ENCODE results near the gene OGA.

Gene OGA

DNA sequence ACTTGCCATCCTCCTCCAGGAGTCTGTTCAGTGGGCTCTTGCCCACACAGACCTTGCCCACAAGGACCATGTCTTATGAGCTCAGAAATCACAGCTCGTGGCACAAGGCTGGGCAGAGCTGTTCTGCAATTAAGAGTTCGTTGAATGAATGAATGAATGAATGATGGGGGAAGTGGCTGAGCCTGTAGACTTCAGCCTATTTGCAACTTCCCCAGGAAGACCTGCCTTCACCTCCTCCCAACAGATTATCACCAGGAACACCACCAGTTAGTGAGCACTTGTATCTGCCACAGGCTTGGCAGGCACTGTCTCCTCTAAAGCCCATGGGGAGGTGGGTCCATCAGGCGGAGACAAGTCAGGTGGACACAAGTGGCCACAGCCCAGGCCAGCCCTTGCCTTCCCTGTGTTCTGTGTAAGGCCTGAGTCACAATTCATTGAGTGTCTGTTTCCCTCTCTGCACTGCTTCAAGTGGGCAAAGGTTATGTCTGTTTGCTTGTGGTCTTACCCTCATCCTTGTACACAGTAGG lies 40.6 kb downstream of the OGA start:
- H3K27me3 ChIP-seq (ENCODE audit: control insufficient read depth, insufficient read depth, low read length), result peaks cover 51% of the 10 kb centered on the region
- peaks cover 10% of the 10 kb centered on the region for H3K36me3 ChIP-seq (ENCODE audit: control insufficient read depth, insufficient read depth, low read length)
- no peak overlapping the region for H3K4me3 ChIP-seq (ENCODE audit: low read depth, low read length)
- no peak overlapping the region for H3K9ac ChIP-seq (ENCODE audit: low read depth, low read length)
- H3K4me1 ChIP-seq (ENCODE audit: control insufficient read depth, insufficient read depth, low read length), result peaks cover 19% of the 10 kb centered on the region
- H3K9me3 ChIP-seq (ENCODE audit: control insufficient read depth, insufficient read depth, low read length), result no peaks in the 10 kb centered on the region

DNA sequence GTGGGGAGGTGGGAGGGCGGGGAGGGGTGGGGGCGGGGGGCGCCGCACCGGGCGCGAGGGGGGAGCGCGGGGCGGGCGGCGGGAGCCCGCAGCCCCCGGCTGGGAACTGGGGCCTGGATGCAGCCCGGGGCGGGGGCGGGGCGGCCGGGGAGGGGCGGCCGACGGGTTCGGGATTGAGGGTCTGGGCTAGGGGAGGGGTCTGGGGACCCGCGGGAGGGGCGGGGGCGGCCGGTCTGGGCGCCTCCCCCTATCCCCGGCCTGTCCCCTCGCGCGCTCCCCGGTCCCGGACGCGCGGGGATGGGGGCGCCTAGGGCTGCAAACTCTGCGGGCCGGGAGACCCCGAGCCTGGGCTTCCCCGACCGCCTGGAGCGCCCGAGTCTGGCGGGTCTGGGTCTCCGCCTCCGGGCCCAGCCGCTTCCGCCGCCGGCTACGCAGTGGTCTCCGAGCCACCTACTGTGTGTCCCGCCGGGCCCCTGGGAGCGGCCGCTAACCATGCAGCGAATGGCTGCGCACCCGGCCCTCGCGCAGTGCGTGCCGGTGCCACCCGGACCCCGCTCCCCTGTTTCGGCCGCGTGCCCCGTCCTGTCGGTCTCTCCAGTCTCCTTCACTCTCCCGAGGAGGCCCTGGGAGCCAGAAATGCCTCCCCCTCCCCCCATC lies 42.0 kb downstream of the OGA start:
- H3K36me3 ChIP-seq (ENCODE audit: control insufficient read depth, insufficient read depth, low read length), result peaks cover 6% of the 10 kb centered on the region
- peaks cover 64% of the 10 kb centered on the region for H3K27me3 ChIP-seq (ENCODE audit: control insufficient read depth, insufficient read depth, low read length)
- H3K4me1 ChIP-seq (ENCODE audit: control insufficient read depth, insufficient read depth, low read length), result peaks cover 21% of the 10 kb centered on the region
- no peaks in the 10 kb centered on the region for H3K9me3 ChIP-seq (ENCODE audit: control insufficient read depth, insufficient read depth, low read length)
- peak overlapping the region; percentile 32 for H3K4me3 ChIP-seq (ENCODE audit: low read depth, low read length)
- H3K9ac ChIP-seq (ENCODE audit: low read depth, low read length), result no peak overlapping the region

- peaks cover 19% of the 10 kb centered on the region for H3K4me1 ChIP-seq (ENCODE audit: control insufficient read depth, insufficient read depth, low read length)
- peak within 1 kb of the TSS; percentile 52 for H3K4me3 ChIP-seq (ENCODE audit: low read depth, low read length)
- H3K27me3 ChIP-seq (ENCODE audit: control insufficient read depth, insufficient read depth, low read length), result peaks cover 66% of the 10 kb centered on the region
- H3K9me3 ChIP-seq (ENCODE audit: control insufficient read depth, insufficient read depth, low read length), result no peaks in the 10 kb centered on the region
- H3K9ac ChIP-seq (ENCODE audit: low read depth, low read length), result no peak within 1 kb of the TSS
- peaks cover 1% of the 10 kb centered on the region for H3K36me3 ChIP-seq (ENCODE audit: control insufficient read depth, insufficient read depth, low read length)
Observed at GRCh38 chr10:101775273-101776160, 42.7 kb downstream of the OGA start, which contains the start of gene FGF8. FGF8 (minus strand) TSS chr10:101776114; CDS start chr10:101775900, 214 bp downstream.

DNA sequence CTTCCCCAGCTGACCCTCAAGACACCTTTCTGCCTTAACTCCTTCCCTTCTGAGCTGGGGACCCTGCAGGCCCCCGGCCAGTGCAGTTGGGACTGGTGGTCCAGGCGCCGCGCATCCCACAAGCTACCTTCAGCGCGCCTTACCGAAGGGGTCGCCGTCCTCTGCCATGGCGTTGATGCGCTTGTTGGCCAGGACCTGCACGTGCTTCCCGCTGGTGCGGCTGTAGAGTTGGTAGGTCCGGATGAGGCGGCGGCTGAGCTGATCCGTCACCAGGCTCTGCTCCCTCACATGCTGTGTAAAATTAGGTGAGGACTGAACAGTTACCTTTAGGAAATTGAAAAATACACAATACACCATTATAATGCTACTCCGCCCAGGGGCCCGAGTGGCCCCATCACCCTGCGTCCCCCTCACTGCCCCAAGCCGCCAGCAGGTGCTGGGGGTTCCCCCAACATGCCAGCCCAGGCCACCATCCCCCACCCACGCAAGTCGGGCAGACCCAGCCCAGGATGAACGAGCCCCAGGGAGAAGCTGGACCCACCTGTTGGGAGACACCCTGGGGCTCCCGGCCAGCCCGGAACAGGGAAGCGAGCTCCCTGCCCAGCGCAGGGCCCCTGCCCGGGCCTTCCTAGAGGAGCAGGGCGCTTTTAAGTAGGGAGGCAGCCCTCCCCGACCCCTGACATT lies 43.5 kb downstream of the OGA start:
- H3K27me3 ChIP-seq (ENCODE audit: control insufficient read depth, insufficient read depth, low read length), result peaks cover 62% of the 10 kb centered on the region
- no peaks in the 10 kb centered on the region for H3K9me3 ChIP-seq (ENCODE audit: control insufficient read depth, insufficient read depth, low read length)
- no peak overlapping the region for H3K9ac ChIP-seq (ENCODE audit: low read depth, low read length)
- H3K4me1 ChIP-seq (ENCODE audit: control insufficient read depth, insufficient read depth, low read length), result peaks cover 14% of the 10 kb centered on the region
- H3K4me3 ChIP-seq (ENCODE audit: low read depth, low read length), result peak overlapping the region; percentile 52
- H3K36me3 ChIP-seq (ENCODE audit: control insufficient read depth, insufficient read depth, low read length), result no peaks in the 10 kb centered on the region

DNA sequence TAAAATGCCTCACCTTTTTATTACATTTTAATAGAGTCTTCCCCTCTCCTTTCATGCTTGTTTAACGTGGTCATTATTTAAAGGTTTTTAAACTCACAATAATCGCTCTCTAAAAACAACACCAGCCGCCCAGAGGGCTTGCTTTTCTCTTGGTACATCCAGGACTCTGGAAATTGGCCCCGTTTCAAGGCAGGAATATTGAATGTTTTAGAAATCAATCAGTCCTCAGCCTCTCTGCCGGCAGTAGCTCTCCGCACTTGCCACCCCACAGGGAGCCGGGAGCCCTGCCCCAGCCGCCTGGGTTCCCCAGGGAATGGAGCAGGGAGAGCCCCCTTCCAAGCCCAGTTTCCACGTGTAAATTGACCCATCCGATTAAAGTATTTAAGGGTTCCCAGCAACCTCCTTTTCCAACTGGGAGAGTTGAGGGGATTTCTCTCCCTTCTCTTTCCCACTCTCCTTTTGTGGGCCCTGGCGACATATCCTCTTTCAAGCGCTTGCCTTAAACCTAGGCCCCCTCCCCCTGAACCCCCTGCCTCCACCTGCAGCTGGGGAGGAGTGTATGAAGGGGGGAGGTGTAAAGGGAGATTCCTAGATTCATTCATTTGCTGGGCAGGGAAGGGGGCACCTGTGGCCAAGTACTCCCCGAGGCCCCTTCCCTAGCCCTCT lies 44.2 kb downstream of the OGA start:
- Histone ChIP-seq H3K4me1 (ENCODE audit: control insufficient read depth, insufficient read depth, low read length) (peaks cover 14% of the 10 kb centered on the region), H3K9ac (ENCODE audit: low read depth, low read length) (no peak overlapping the region), H3K36me3 (ENCODE audit: control insufficient read depth, insufficient read depth, low read length) (no peaks in the 10 kb centered on the region), H3K9me3 (ENCODE audit: control insufficient read depth, insufficient read depth, low read length) (no peaks in the 10 kb centered on the region), H3K27me3 (ENCODE audit: control insufficient read depth, insufficient read depth, low read length) (peaks cover 62% of the 10 kb centered on the region), H3K4me3 (ENCODE audit: low read depth, low read length) (peak overlapping the region; percentile 52)

GRCh38 chr10:101772895-101773761 lies 45.1 kb downstream of the OGA start:
- H3K9me3 ChIP-seq (ENCODE audit: control insufficient read depth, insufficient read depth, low read length), result no peaks in the 10 kb centered on the region
- peak overlapping the region; percentile 1 for H3K9ac ChIP-seq (ENCODE audit: low read depth, low read length)
- no peaks in the 10 kb centered on the region for H3K36me3 ChIP-seq (ENCODE audit: control insufficient read depth, insufficient read depth, low read length)
- H3K4me3 ChIP-seq (ENCODE audit: low read depth, low read length), result peak overlapping the region; percentile 52
- H3K27me3 ChIP-seq (ENCODE audit: control insufficient read depth, insufficient read depth, low read length), result peaks cover 60% of the 10 kb centered on the region
- H3K4me1 ChIP-seq (ENCODE audit: control insufficient read depth, insufficient read depth, low read length), result peaks cover 11% of the 10 kb centered on the region

DNA sequence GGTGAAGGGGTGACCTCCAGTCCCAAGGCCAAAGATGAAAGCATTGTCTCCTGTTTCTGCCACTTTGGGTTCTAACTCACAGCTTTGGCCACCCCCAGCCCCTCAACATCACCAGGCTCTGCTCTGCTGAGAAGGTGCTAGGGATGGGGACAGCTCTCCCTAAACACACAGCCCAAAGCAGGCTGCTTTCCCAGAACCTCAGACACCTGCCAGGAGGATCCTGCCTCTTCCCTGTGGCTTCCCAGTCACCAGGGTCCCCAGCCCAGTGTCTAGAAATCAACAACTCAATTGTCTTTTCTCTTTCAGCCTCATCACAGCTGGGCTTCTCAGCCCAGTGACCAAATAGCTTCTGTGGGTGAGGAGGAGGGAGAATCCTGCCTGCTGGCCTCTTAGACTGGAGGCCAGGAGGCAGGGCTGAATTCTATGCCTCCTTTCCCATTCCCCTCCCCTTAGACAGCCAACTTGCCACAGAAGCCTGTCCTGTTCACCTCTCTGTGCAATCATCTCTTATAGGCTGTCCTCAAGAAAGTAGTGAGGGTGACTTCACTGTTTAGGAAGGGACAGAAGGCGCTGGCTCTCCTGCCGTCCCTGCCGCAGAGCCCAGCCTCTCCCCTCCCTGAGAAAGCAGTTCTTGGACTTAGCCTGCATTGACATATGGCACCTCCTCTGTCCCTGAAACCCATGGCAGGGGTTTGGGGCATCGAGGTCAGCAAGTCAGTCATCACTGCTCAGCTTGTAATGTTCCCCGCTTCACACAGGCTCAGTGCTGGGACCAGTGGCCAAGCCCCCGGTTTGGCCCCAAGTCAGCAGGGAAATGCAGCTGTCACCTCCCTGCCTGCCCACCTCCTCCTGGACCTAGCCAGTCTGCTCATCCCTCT lies 46.0 kb downstream of the OGA start:
- Histone ChIP-seq H3K9me3 (ENCODE audit: control insufficient read depth, insufficient read depth, low read length) (no peaks in the 10 kb centered on the region), H3K9ac (ENCODE audit: low read depth, low read length) (no peak overlapping the region), H3K27me3 (ENCODE audit: control insufficient read depth, insufficient read depth, low read length) (peaks cover 51% of the 10 kb centered on the region), H3K4me1 (ENCODE audit: control insufficient read depth, insufficient read depth, low read length) (peaks cover 11% of the 10 kb centered on the region), H3K36me3 (ENCODE audit: control insufficient read depth, insufficient read depth, low read length) (no peaks in the 10 kb centered on the region), H3K4me3 (ENCODE audit: low read depth, low read length) (no peak overlapping the region)

- Histone ChIP-seq H3K36me3 (ENCODE audit: control insufficient read depth, insufficient read depth, low read length) (no peaks in the 10 kb centered on the region), H3K4me3 (ENCODE audit: low read depth, low read length) (no peak overlapping the region), H3K9ac (ENCODE audit: low read depth, low read length) (no peak overlapping the region), H3K4me1 (ENCODE audit: control insufficient read depth, insufficient read depth, low read length) (peaks cover 11% of the 10 kb centered on the region), H3K27me3 (ENCODE audit: control insufficient read depth, insufficient read depth, low read length) (peaks cover 43% of the 10 kb centered on the region), H3K9me3 (ENCODE audit: control insufficient read depth, insufficient read depth, low read length) (no peaks in the 10 kb centered on the region)
Observed at GRCh38 chr10:101771380-101771779, 46.9 kb downstream of the OGA start.

GRCh38 chr10:101770331-101771215 lies 47.7 kb downstream of the OGA start:
- Histone ChIP-seq H3K27me3 (ENCODE audit: control insufficient read depth, insufficient read depth, low read length) (peaks cover 43% of the 10 kb centered on the region), H3K4me3 (ENCODE audit: low read depth, low read length) (no peak overlapping the region), H3K36me3 (ENCODE audit: control insufficient read depth, insufficient read depth, low read length) (no peaks in the 10 kb centered on the region), H3K9me3 (ENCODE audit: control insufficient read depth, insufficient read depth, low read length) (no peaks in the 10 kb centered on the region), H3K4me1 (ENCODE audit: control insufficient read depth, insufficient read depth, low read length) (peaks cover 11% of the 10 kb centered on the region), H3K9ac (ENCODE audit: low read depth, low read length) (no peak overlapping the region)
